Placental pericyte (primary cell): ENCODE results near the gene RET. TPM values are rescaled to one million over a fixed set of nuclear protein-coding genes. Genes with fewer than 3 reads are reported as not detected.

Experiments used
- total RNA-seq: library from RNA; depleted of rRNA; stranded (reverse); fragments of >200 nt; gene quantifications from 2 replicates; pipeline ENCODE4 v1.2.3, GENCODE V29; 2012

The RET gene
- total RNA-seq, result 0.22 and 0.43 TPM in 2 replicates

GRCh38 chr10:43076876-43077420 lies at the start of gene RET:
TSS of gene RET (plus strand) at chr10:43077069. CDS start at chr10:43077259, 190 bp downstream.

GRCh38 chr10:43138021-43138756 lies 61.3 kb downstream of the RET start, which contains the start of gene CSGALNACT2:
TSS of gene CSGALNACT2 (plus strand) at chr10:43138445. CDS start at chr10:43155150, 16,705 bp downstream.

Other genes with a start within 250 kb of the RET start
- gene CSGALNACT2, start 61.4 kb downstream of the RET start, total RNA-seq, result 30.1 and 33.0 TPM in 2 replicates
- gene RASGEF1A, start 190.0 kb downstream of the RET start, total RNA-seq, result under 0.01 and 0.44 TPM in 2 replicates